Measurements from ENCODE around the gene DOK4. TPM values are rescaled to one million over a fixed set of nuclear protein-coding genes. Genes with fewer than 3 reads are reported as not detected.

DOK4 gene
- total and polyA plus RNA-seq, 2 donors (not counting 3 experiments of a cell fraction or from before 2014, with no cell fraction given) = 22.3 to 23.4 TPM

DNA sequence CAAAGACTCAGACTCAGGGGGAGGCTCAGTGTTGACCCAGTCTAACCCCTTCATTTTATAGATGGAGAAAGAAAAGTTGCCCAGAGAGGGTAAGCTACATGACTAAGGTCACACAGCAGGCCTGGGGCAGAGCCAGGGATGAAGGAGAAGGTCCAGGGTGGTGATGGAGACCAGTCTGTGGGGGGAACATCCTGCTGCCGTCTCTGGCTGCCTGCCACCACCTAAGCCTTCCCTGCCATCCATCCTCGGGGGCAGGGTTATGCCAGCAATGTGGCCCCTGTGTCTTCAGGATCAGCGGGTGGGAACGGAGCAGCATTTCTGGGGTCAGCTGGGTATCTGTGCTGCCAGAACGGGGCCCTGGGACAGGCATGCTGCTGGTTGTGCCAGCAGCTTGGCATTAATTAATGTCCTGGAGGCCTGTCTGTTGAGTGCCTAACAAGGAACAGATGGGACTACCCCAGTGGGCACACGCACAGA lies 5.5 kb downstream of the DOK4 start:
- ChIA-PET POLR2A (no interaction called here), CTCF (interaction anchor here (0.9 to 1.4 kb wide), 3 partner anchors 16 to 39 kb away, joined by 3 to 8 read pairs (median 3); partner anchors contain the start of gene POLR2C)
- no peak overlapping the region for H2AFZ ChIP-seq (ENCODE audit: low read depth, low read length)
- peaks cover 15% of the 10 kb centered on the region for H3K79me2 ChIP-seq (ENCODE audit: control insufficient read depth, insufficient read depth, low read length)
- TF ChIP-seq, protein P1, sequence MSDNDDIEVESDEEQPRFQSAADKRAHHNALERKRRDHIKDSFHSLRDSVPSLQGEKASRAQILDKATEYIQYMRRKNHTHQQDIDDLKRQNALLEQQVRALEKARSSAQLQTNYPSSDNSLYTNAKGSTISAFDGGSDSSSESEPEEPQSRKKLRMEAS (IDR thresholded peaks at IDR 0.05; ENCODE audit: insufficient read depth, insufficient read length) = no peak
- no peak for TF ChIP-seq POLR2AphosphoS5 (IDR thresholded peaks at IDR 0.05; ENCODE audit: insufficient read depth, low read depth, low read length)
- no peak for TF ChIP-seq EZH2 (IDR thresholded peaks at IDR 0.05; ENCODE audit: borderline replicate concordance, low read depth, low read length, severe bottlenecking)
- no TSS peak for BruUV-seq (replicated peaks)
- no peak overlapping the region for H3K27ac ChIP-seq (ENCODE audit: insufficient read depth, low read depth, low read length)
- intact Hi-C loops (cut with micrococcal nuclease) (no loop called here), dilution Hi-C loops (cut with MboI; ENCODE audit: extremely low pct_ligation_motif_present, low sequenced_read_pairs) (no loop called here)
- no peak overlapping the region for H3K4me2 ChIP-seq (ENCODE audit: insufficient read depth, low read length)
- H3K4me3 ChIP-seq (replicated peaks in 1 of 3; ENCODE audit: insufficient read depth in 1 of 3, low read depth in 1 of 3, low read length in 3 of 3) = no peak overlapping the region
- H3K9ac ChIP-seq (replicated peaks; ENCODE audit: extremely low read depth, insufficient read depth, low read length) = no peak overlapping the region
- FAIRE-seq (no peak), DNase-seq (ENCODE audit: low read depth, low spot score) (no peak)
- H3K36me3 ChIP-seq (ENCODE audit: control insufficient read depth in 2 of 2, extremely low read depth in 1 of 2, insufficient read depth in 2 of 2, low read length in 2 of 2) = no peaks in the 10 kb centered on the region
- H3K27me3 ChIP-seq (ENCODE audit: control insufficient read depth in 2 of 2, insufficient read depth in 2 of 2, low read length in 2 of 2) = no peaks in the 10 kb centered on the region
- H3K4me1 ChIP-seq (ENCODE audit: control insufficient read depth, extremely low read depth, insufficient read depth, low read length) = peaks cover 26% of the 10 kb centered on the region
- no peaks in the 10 kb centered on the region for H3K9me1 ChIP-seq (replicated peaks; ENCODE audit: control insufficient read depth, extremely low read depth, insufficient read depth, low read length)
- H4K20me1 ChIP-seq (replicated peaks; ENCODE audit: control insufficient read depth, extremely low read depth, insufficient read depth, low read length) = no peaks in the 10 kb centered on the region
- no peaks in the 10 kb centered on the region for H3K9me3 ChIP-seq (replicated peaks; ENCODE audit: control insufficient read depth, insufficient read depth, low read length)

DNA sequence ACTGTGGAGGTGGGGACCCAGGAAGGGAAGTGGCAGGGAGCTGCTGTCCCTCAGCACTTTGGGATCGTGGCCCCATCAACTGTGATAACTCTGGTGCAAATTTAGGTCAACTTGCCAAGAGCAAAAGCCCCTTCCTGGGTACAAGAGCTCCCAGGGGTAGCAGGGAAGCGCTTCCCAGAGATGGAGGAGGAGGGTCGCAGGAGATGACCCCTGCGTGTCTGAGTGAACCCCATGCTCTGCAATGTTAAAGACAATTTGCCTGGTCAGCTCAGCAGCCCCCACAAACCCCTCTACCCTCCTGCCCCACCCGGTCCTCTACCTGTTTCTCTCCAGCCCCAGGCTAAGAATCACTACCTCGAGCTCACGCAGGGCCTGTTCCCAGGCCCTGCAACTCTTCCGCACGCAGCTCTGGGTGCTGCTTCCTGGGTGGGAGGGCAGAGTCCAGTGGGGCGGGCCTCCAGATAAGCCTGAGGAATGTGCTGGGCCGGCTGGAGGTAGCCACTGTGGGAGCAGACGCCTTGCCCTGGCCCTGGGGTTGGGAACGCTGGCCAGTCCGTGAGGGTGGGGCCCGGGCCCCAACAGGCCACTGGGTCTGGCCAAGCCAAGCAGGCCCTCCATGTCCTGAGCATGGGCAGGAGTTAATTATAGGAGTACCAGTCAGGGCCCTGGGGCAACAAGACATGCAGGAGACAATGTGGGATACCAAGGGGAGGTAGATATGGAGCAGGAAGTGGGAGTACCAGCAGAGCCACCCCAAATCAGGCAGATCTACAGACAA lies 6.1 kb downstream of the DOK4 start:
- DNase-seq (ENCODE audit: low read depth, low spot score) (no peak), FAIRE-seq (no peak)
- Histone ChIP-seq H3K79me2 (ENCODE audit: control insufficient read depth, insufficient read depth, low read length) (peaks cover 15% of the 10 kb centered on the region), H4K20me1 (replicated peaks; ENCODE audit: control insufficient read depth, extremely low read depth, insufficient read depth, low read length) (no peaks in the 10 kb centered on the region), H3K9ac (replicated peaks; ENCODE audit: extremely low read depth, insufficient read depth, low read length) (no peak overlapping the region), H3K4me3 (replicated peaks in 1 of 3; ENCODE audit: insufficient read depth in 1 of 3, low read depth in 1 of 3, low read length in 3 of 3) (peak overlapping the region in 1 of 3 experiments; percentile 68), H3K27me3 (ENCODE audit: control insufficient read depth in 2 of 2, insufficient read depth in 2 of 2, low read length in 2 of 2) (no peaks in the 10 kb centered on the region), H3K36me3 (ENCODE audit: control insufficient read depth in 2 of 2, extremely low read depth in 1 of 2, insufficient read depth in 2 of 2, low read length in 2 of 2) (peaks cover 0 to under 1% of the 10 kb centered on the region in 2 experiments), H2AFZ (ENCODE audit: low read depth, low read length) (peak overlapping the region; percentile 93), H3K4me1 (ENCODE audit: control insufficient read depth, extremely low read depth, insufficient read depth, low read length) (peaks cover 28% of the 10 kb centered on the region), H3K9me1 (replicated peaks; ENCODE audit: control insufficient read depth, extremely low read depth, insufficient read depth, low read length) (no peaks in the 10 kb centered on the region), H3K27ac (ENCODE audit: insufficient read depth, low read depth, low read length) (no peak overlapping the region), H3K9me3 (replicated peaks; ENCODE audit: control insufficient read depth, insufficient read depth, low read length) (no peaks in the 10 kb centered on the region), H3K4me2 (ENCODE audit: insufficient read depth, low read length) (peak overlapping the region; percentile 87)
- ChIA-PET CTCF (interaction anchor here (0.9 to 3.0 kb wide), 4 partner anchors 15 to 40 kb away, joined by 3 to 21 read pairs (median 3); partner anchors contain the start of genes CIAPIN1, COQ9 and POLR2C), POLR2A (interaction anchor here (0.6 kb wide), 1 partner anchor 37 kb away, joined by 5 read pairs; no protein-coding TSS in a partner anchor)
- dilution Hi-C loops (cut with MboI; ENCODE audit: extremely low pct_ligation_motif_present, low sequenced_read_pairs) (no loop called here), intact Hi-C loops (cut with micrococcal nuclease) (loop anchor here (10.0 kb wide), 1 partner anchor 165 kb away; no protein-coding TSS in a partner anchor)
- TF ChIP-seq, protein P2, sequence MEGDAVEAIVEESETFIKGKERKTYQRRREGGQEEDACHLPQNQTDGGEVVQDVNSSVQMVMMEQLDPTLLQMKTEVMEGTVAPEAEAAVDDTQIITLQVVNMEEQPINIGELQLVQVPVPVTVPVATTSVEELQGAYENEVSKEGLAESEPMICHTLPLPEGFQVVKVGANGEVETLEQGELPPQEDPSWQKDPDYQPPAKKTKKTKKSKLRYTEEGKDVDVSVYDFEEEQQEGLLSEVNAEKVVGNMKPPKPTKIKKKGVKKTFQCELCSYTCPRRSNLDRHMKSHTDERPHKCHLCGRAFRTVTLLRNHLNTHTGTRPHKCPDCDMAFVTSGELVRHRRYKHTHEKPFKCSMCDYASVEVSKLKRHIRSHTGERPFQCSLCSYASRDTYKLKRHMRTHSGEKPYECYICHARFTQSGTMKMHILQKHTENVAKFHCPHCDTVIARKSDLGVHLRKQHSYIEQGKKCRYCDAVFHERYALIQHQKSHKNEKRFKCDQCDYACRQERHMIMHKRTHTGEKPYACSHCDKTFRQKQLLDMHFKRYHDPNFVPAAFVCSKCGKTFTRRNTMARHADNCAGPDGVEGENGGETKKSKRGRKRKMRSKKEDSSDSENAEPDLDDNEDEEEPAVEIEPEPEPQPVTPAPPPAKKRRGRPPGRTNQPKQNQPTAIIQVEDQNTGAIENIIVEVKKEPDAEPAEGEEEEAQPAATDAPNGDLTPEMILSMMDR (IDR thresholded peaks at IDR 0.05; ENCODE audit: extremely low read depth in 1 of 2, insufficient read depth in 1 of 2, low read depth in 1 of 2, low read length in 2 of 2) = no peak
- TF ChIP-seq JUN (IDR thresholded peaks at IDR 0.05; ENCODE audit: borderline replicate concordance, insufficient read depth, insufficient read length, low read depth) = no peak
- TF ChIP-seq, protein P1 (IDR thresholded peaks at IDR 0.05; ENCODE audit: insufficient read depth, insufficient read length) = no peak
- TF ChIP-seq EZH2 (IDR thresholded peaks at IDR 0.05; ENCODE audit: borderline replicate concordance, low read depth, low read length, severe bottlenecking) = no peak
- no peak for TF ChIP-seq MYC (IDR thresholded peaks at IDR 0.05; ENCODE audit: low read depth, low read length)
- TF ChIP-seq FOS (IDR thresholded peaks at IDR 0.05; ENCODE audit: borderline replicate concordance, insufficient read depth, low read length) = no peak
- TF ChIP-seq GATA2 (IDR thresholded peaks at IDR 0.05; ENCODE audit: insufficient read depth, insufficient read length, low read depth, low read length) = no peak
- TF ChIP-seq POLR2AphosphoS5 (IDR thresholded peaks at IDR 0.05; ENCODE audit: insufficient read depth, low read depth, low read length) = no peak
- no peak for TF ChIP-seq POLR2A (IDR thresholded peaks at IDR 0.05; ENCODE audit: low read depth, low read length)
- no TSS peak for BruUV-seq (replicated peaks)

Data from endothelial cell of umbilical vein (primary cell).